Activated naive CD8-positive, alpha-beta T cell treated with anti-CD3 and anti-CD28 coated beads, Interleukin-2, amount 50 U/mL, for 24 hours (primary cell): ENCODE measurements around the gene TMPRSS6.

ENCODE experiments used
- ATAC-seq: fragments of 150-1000 bp; cut with Tn5 transposase; one replicate; pipeline ENCODE4 v1.10.0; 2021
- DNase-seq: peaks from one replicate; pipeline ENCODE4 v3.0.0; 2021
- H3K27ac Mint-ChIP-seq: one replicate; pipeline ENCODE4 v1.8.0; 2021; ENCODE audit warnings: mild to moderate bottlenecking, mixed read lengths
- H3K27me3 Mint-ChIP-seq: one replicate; pipeline ENCODE4 v1.8.0; 2021; ENCODE audit warnings: mixed read lengths
- H3K36me3 Mint-ChIP-seq: one replicate; pipeline ENCODE4 v1.8.0; 2021; ENCODE audit warnings: low read depth, mixed read lengths
- H3K4me1 Mint-ChIP-seq: one replicate; pipeline ENCODE4 v1.8.0; 2021; ENCODE audit warnings: mixed read lengths
- H3K4me3 Mint-ChIP-seq: one replicate; pipeline ENCODE4 v1.8.0; 2021; ENCODE audit warnings: mild to moderate bottlenecking, moderate library complexity, mixed read lengths
- H3K9me3 Mint-ChIP-seq: one replicate; pipeline ENCODE4 v1.8.0; 2021; ENCODE audit warnings: mixed read lengths

Gene TMPRSS6

GRCh38 chr22:37054056-37054395 lies 55.5 kb downstream of the TMPRSS6 start:
- no peak for ATAC-seq
- Mint-ChIP-seq H3K4me3 (no peak overlapping the region), H3K9me3 (no peaks in the 10 kb centered on the region), H3K27ac (no peak overlapping the region), H3K36me3 (peaks cover 5% of the 10 kb centered on the region), H3K4me1 (peaks cover 7% of the 10 kb centered on the region), H3K27me3 (no peaks in the 10 kb centered on the region)
- DNase-seq: no peak

GRCh38 chr22:37053310-37054055 lies 56.0 kb downstream of the TMPRSS6 start:
- H3K4me3 Mint-ChIP-seq: no peak overlapping the region
- H3K9me3 Mint-ChIP-seq: no peaks in the 10 kb centered on the region
- no peak for ATAC-seq
- peaks cover 7% of the 10 kb centered on the region for H3K4me1 Mint-ChIP-seq
- DNase-seq: no peak
- H3K36me3 Mint-ChIP-seq: peaks cover 5% of the 10 kb centered on the region
- no peaks in the 10 kb centered on the region for H3K27me3 Mint-ChIP-seq
- H3K27ac Mint-ChIP-seq: no peak overlapping the region

- ATAC-seq: no peak
- Mint-ChIP-seq H3K27ac (peak overlapping the region; percentile 68), H3K27me3 (no peaks in the 10 kb centered on the region), H3K4me3 (peak overlapping the region; percentile 78), H3K36me3 (peaks cover 5% of the 10 kb centered on the region), H3K4me1 (peaks cover 7% of the 10 kb centered on the region), H3K9me3 (no peaks in the 10 kb centered on the region)
- DNase-seq: no peak
Measured at GRCh38 chr22:37052386-37053309, 56.9 kb downstream of the TMPRSS6 start.

GRCh38 chr22:37051391-37052385 lies 57.8 kb downstream of the TMPRSS6 start, which contains the start of gene KCTD17:
KCTD17 (plus strand) TSS chr22:37051742; CDS start chr22:37051761, 19 bp downstream.
- H3K27me3 Mint-ChIP-seq: no peaks in the 10 kb centered on the region

GRCh38 chr22:37050913-37051312 lies 58.6 kb downstream of the TMPRSS6 start:
- Mint-ChIP-seq H3K4me3 (peak overlapping the region; percentile 64), H3K27me3 (no peaks in the 10 kb centered on the region), H3K27ac (no peak overlapping the region), H3K36me3 (no peaks in the 10 kb centered on the region), H3K4me1 (peaks cover 9% of the 10 kb centered on the region), H3K9me3 (no peaks in the 10 kb centered on the region)
- ATAC-seq: no peak
- no peak for DNase-seq

More at GRCh38 chr22:37051391-37052385, 57.8 kb downstream of the TMPRSS6 start, which contains the start of gene KCTD17:
- DNase-seq (peak; percentile 82), ATAC-seq (peak; percentile 97)
- no peaks in the 10 kb centered on the region for H3K9me3 Mint-ChIP-seq
- no peaks in the 10 kb centered on the region for H3K36me3 Mint-ChIP-seq
- H3K4me3 Mint-ChIP-seq: peak within 1 kb of the TSS; percentile 78
- peak within 1 kb of the TSS; percentile 68 for H3K27ac Mint-ChIP-seq
- peaks cover 7% of the 10 kb centered on the region for H3K4me1 Mint-ChIP-seq

GRCh38 chr22:37049224-37049623 lies 60.3 kb downstream of the TMPRSS6 start:
- Mint-ChIP-seq H3K4me3 (no peak overlapping the region), H3K27ac (no peak overlapping the region), H3K4me1 (peaks cover 24% of the 10 kb centered on the region), H3K36me3 (no peaks in the 10 kb centered on the region), H3K27me3 (peaks cover 4% of the 10 kb centered on the region), H3K9me3 (no peaks in the 10 kb centered on the region)
- DNase-seq (no peak), ATAC-seq (no peak)

GRCh38 chr22:37048133-37048532 lies 61.4 kb downstream of the TMPRSS6 start:
- Mint-ChIP-seq H3K27ac (no peak overlapping the region), H3K4me1 (peaks cover 24% of the 10 kb centered on the region), H3K9me3 (no peaks in the 10 kb centered on the region), H3K4me3 (no peak overlapping the region), H3K36me3 (no peaks in the 10 kb centered on the region), H3K27me3 (peaks cover 4% of the 10 kb centered on the region)
- ATAC-seq (no peak), DNase-seq (no peak)

- ATAC-seq (no peak), DNase-seq (no peak)
- H3K9me3 Mint-ChIP-seq: no peaks in the 10 kb centered on the region
- no peak overlapping the region for H3K27ac Mint-ChIP-seq
- H3K4me1 Mint-ChIP-seq: peaks cover 18% of the 10 kb centered on the region
- no peaks in the 10 kb centered on the region for H3K36me3 Mint-ChIP-seq
- H3K27me3 Mint-ChIP-seq: peaks cover 4% of the 10 kb centered on the region
- H3K4me3 Mint-ChIP-seq: no peak overlapping the region
Measured at GRCh38 chr22:37047006-37047405, 62.5 kb downstream of the TMPRSS6 start.

GRCh38 chr22:37046589-37046988 lies 62.9 kb downstream of the TMPRSS6 start:
- Mint-ChIP-seq H3K27ac (no peak overlapping the region), H3K4me3 (no peak overlapping the region), H3K36me3 (no peaks in the 10 kb centered on the region), H3K27me3 (peaks cover 4% of the 10 kb centered on the region), H3K4me1 (peaks cover 20% of the 10 kb centered on the region), H3K9me3 (no peaks in the 10 kb centered on the region)
- DNase-seq: no peak
- ATAC-seq: no peak

- no peak overlapping the region for H3K27ac Mint-ChIP-seq
Measured at GRCh38 chr22:37045958-37046357, 63.6 kb downstream of the TMPRSS6 start.

GRCh38 chr22:37044634-37045625 lies 64.6 kb downstream of the TMPRSS6 start:
- Mint-ChIP-seq H3K4me3 (no peak overlapping the region), H3K4me1 (peaks cover 25% of the 10 kb centered on the region), H3K27me3 (peaks cover 4% of the 10 kb centered on the region), H3K27ac (no peak overlapping the region), H3K9me3 (no peaks in the 10 kb centered on the region), H3K36me3 (no peaks in the 10 kb centered on the region)
- peak; percentile 78 for ATAC-seq
- DNase-seq: no peak

More at GRCh38 chr22:37045958-37046357, 63.6 kb downstream of the TMPRSS6 start:
- Mint-ChIP-seq H3K9me3 (no peaks in the 10 kb centered on the region), H3K27me3 (peaks cover 4% of the 10 kb centered on the region), H3K36me3 (no peaks in the 10 kb centered on the region), H3K4me3 (no peak overlapping the region), H3K4me1 (peaks cover 22% of the 10 kb centered on the region)
- DNase-seq (no peak), ATAC-seq (no peak)

GRCh38 chr22:37043828-37044538 lies 65.5 kb downstream of the TMPRSS6 start:
- ATAC-seq (peak; percentile 83), DNase-seq (peak; percentile 57)
- Mint-ChIP-seq H3K36me3 (no peaks in the 10 kb centered on the region), H3K27ac (no peak overlapping the region), H3K27me3 (peaks cover 4% of the 10 kb centered on the region), H3K9me3 (no peaks in the 10 kb centered on the region), H3K4me3 (no peak overlapping the region), H3K4me1 (peaks cover 25% of the 10 kb centered on the region)
